ENCODE results near the gene FLYWCH2.

FLYWCH2 gene

GRCh38 chr16:2854700-2855309 lies 28.2 kb upstream of the FLYWCH2 start:
- no peak for DNase-seq

- DNase-seq, result no peak
Measured at GRCh38 chr16:2855536-2855935, 27.5 kb upstream of the FLYWCH2 start.

GRCh38 chr16:2856061-2856670 lies 26.8 kb upstream of the FLYWCH2 start:
- DNase-seq, result no peak

GRCh38 chr16:2856686-2857450 lies 26.1 kb upstream of the FLYWCH2 start:
- DNase-seq, result no peak

- no peak for DNase-seq
Measured at GRCh38 chr16:2857451-2858244, 25.4 kb upstream of the FLYWCH2 start, which contains the start of gene PRSS22. TSS of gene PRSS22 (minus strand) at chr16:2858170. CDS start at chr16:2858104, 66 bp downstream.

- no peak for DNase-seq
Measured at GRCh38 chr16:2858245-2859025, 24.6 kb upstream of the FLYWCH2 start.

- DNase-seq, result no peak
Measured at GRCh38 chr16:2859686-2860265, 23.2 kb upstream of the FLYWCH2 start.

- no peak for DNase-seq
Measured at GRCh38 chr16:2860826-2861567, 22.0 kb upstream of the FLYWCH2 start.

GRCh38 chr16:2865651-2866050 lies 17.4 kb upstream of the FLYWCH2 start:
- DNase-seq, result no peak

GRCh38 chr16:2866431-2866830 lies 16.6 kb upstream of the FLYWCH2 start:
- DNase-seq, result no peak

- DNase-seq, result no peak
Measured at GRCh38 chr16:2867661-2867986, 15.4 kb upstream of the FLYWCH2 start.

GRCh38 chr16:2867987-2868789 lies 14.8 kb upstream of the FLYWCH2 start:
- peak; percentile 90 for DNase-seq

GRCh38 chr16:2871926-2872325 lies 11.1 kb upstream of the FLYWCH2 start:
- DNase-seq, result no peak

- no peak for DNase-seq
Measured at GRCh38 chr16:2874032-2874911, 8.7 kb upstream of the FLYWCH2 start.

GRCh38 chr16:2874912-2875362 lies 8.1 kb upstream of the FLYWCH2 start:
- DNase-seq, result peak; percentile 48

- DNase-seq, result no peak
Measured at GRCh38 chr16:2879854-2880508, 3.0 kb upstream of the FLYWCH2 start.

- DNase-seq, result peak; percentile 34
Measured at GRCh38 chr16:2881783-2882649, 999 bp upstream of the FLYWCH2 start.

- DNase-seq, result no peak
Measured at GRCh38 chr16:2883458-2883908, 468 bp downstream of the FLYWCH2 start.
